ENCODE measurements around the gene LIMS2. TPM values are rescaled to one million over a fixed set of nuclear protein-coding genes. Genes with fewer than 3 reads are reported as not detected.

LIMS2 gene
- total RNA-seq, 1 donor = 14.8 TPM

GRCh38 chr2:127672341-127673224 is 2.7 kb downstream of the LIMS2 start:
- peak; percentile 92 for DNase-seq (ENCODE audit: insufficient read length, low spot score, missing footprints)
- H3K79me2 ChIP-seq (ENCODE audit: insufficient read depth, low read length) = no peaks in the 10 kb centered on the region

DNA sequence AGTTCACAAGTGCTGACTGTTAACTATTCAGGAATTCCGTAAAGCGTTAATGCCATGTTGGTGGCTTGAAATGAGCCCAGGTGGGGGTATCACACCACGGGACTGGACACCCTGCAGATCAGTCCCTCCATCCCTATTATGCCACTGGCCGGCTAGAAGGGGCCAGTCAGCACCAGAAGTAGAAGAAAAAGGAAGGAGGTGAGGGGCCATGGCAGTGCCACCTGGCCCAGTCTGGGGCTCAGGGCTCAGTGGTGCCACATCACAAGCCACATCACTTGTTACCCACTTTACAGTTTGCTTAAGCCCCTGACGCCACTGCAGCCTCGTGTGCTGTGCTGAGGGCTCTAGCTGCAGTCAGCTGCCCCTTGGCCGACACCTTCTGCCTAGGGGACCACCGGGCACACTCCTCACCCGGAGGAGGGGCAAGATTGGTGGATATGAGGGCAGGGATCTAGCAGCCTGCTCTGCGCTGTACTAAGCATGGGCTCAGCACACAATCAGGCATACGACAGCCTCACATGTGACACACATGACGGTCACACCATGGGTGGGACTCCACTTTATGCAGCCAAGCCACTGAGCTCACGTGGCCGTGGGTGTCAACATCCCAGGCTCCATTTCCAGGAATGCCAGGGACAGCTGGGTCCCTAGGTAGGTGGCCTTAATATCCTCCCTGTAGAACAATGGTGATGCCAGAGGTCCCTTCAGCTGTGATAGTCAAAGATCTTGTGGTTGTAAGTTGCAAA is 3.6 kb downstream of the LIMS2 start:
- H3K79me2 ChIP-seq (ENCODE audit: insufficient read depth, low read length) = no peaks in the 10 kb centered on the region
- TF ChIP-seq, protein P1, sequence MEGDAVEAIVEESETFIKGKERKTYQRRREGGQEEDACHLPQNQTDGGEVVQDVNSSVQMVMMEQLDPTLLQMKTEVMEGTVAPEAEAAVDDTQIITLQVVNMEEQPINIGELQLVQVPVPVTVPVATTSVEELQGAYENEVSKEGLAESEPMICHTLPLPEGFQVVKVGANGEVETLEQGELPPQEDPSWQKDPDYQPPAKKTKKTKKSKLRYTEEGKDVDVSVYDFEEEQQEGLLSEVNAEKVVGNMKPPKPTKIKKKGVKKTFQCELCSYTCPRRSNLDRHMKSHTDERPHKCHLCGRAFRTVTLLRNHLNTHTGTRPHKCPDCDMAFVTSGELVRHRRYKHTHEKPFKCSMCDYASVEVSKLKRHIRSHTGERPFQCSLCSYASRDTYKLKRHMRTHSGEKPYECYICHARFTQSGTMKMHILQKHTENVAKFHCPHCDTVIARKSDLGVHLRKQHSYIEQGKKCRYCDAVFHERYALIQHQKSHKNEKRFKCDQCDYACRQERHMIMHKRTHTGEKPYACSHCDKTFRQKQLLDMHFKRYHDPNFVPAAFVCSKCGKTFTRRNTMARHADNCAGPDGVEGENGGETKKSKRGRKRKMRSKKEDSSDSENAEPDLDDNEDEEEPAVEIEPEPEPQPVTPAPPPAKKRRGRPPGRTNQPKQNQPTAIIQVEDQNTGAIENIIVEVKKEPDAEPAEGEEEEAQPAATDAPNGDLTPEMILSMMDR (IDR thresholded peaks at IDR 0.05; ENCODE audit: extremely low read depth, low read depth, low read length) = no peak
- peak; percentile 45 for DNase-seq (ENCODE audit: insufficient read length, low spot score, missing footprints)
- H3K4me1 ChIP-seq (ENCODE audit: insufficient read depth, low read length) = peaks cover 7% of the 10 kb centered on the region
- H3K27ac ChIP-seq (ENCODE audit: low read depth, low read length) = no peak overlapping the region
- H2AFZ ChIP-seq (ENCODE audit: low read length) = no peak overlapping the region
- no peaks in the 10 kb centered on the region for H3K36me3 ChIP-seq (ENCODE audit: insufficient read depth, low read length)
- peaks cover 2% of the 10 kb centered on the region for H4K20me1 ChIP-seq (ENCODE audit: insufficient read depth, low read length)
- H3K4me2 ChIP-seq (ENCODE audit: insufficient read depth, low read length) = no peak overlapping the region
- no peak overlapping the region for H3K4me3 ChIP-seq (ENCODE audit: insufficient read depth, low read length)
- no peaks in the 10 kb centered on the region for H3K9me3 ChIP-seq (ENCODE audit: low read depth, low read length)
- H3K27me3 ChIP-seq (ENCODE audit: insufficient read depth, low read length) = peaks cover 33% of the 10 kb centered on the region

More at GRCh38 chr2:127672341-127673224, 2.7 kb downstream of the LIMS2 start:
- Histone ChIP-seq H3K4me2 (ENCODE audit: insufficient read depth, low read length) (no peak overlapping the region), H4K20me1 (ENCODE audit: insufficient read depth, low read length) (peaks cover 2% of the 10 kb centered on the region), H3K27me3 (ENCODE audit: insufficient read depth, low read length) (peaks cover 34% of the 10 kb centered on the region), H2AFZ (ENCODE audit: low read length) (no peak overlapping the region), H3K27ac (ENCODE audit: low read depth, low read length) (no peak overlapping the region), H3K4me3 (ENCODE audit: insufficient read depth, low read length) (no peak overlapping the region), H3K4me1 (ENCODE audit: insufficient read depth, low read length) (peaks cover 7% of the 10 kb centered on the region), H3K9me3 (ENCODE audit: low read depth, low read length) (no peaks in the 10 kb centered on the region), H3K36me3 (ENCODE audit: insufficient read depth, low read length) (no peaks in the 10 kb centered on the region)
- TF ChIP-seq, protein P1 (IDR thresholded peaks at IDR 0.05; ENCODE audit: extremely low read depth, low read depth, low read length) = no peak

GRCh38 chr2:127670957-127671290 is 4.4 kb downstream of the LIMS2 start:
- Histone ChIP-seq H3K4me3 (ENCODE audit: insufficient read depth, low read length) (no peak overlapping the region), H3K9me3 (ENCODE audit: low read depth, low read length) (no peaks in the 10 kb centered on the region), H3K36me3 (ENCODE audit: insufficient read depth, low read length) (no peaks in the 10 kb centered on the region), H3K79me2 (ENCODE audit: insufficient read depth, low read length) (no peaks in the 10 kb centered on the region), H4K20me1 (ENCODE audit: insufficient read depth, low read length) (peaks cover 6% of the 10 kb centered on the region), H3K27ac (ENCODE audit: low read depth, low read length) (no peak overlapping the region), H3K27me3 (ENCODE audit: insufficient read depth, low read length) (peaks cover 34% of the 10 kb centered on the region), H3K4me1 (ENCODE audit: insufficient read depth, low read length) (peaks cover 4% of the 10 kb centered on the region), H3K4me2 (ENCODE audit: insufficient read depth, low read length) (no peak overlapping the region), H2AFZ (ENCODE audit: low read length) (no peak overlapping the region)
- DNase-seq (ENCODE audit: insufficient read length, low spot score, missing footprints) = no peak
- TF ChIP-seq, protein P1 (IDR thresholded peaks at IDR 0.05; ENCODE audit: extremely low read depth, low read depth, low read length) = no peak
